ENCODE results near the gene NCKAP5. TPM values are rescaled to one million over a fixed set of nuclear protein-coding genes. Genes with fewer than 3 reads are reported as not detected.

The NCKAP5 gene
- total and polyA plus RNA-seq, 7 experiments from 2014 or later = 0.12 TPM; not detected in 6

GRCh38 chr2:133518700-133519344, 49.4 kb downstream of the NCKAP5 start:
- no peaks in the 10 kb centered on the region for H3K36me3 Mint-ChIP-seq
- Histone ChIP-seq H3K4me3 (ENCODE audit: low read length) (no peak overlapping the region), H3K27me3 (ENCODE audit: control insufficient read depth in 2 of 2, insufficient read depth in 2 of 2, low read length in 2 of 2) (no peaks in the 10 kb centered on the region), H3K4me1 (ENCODE audit: control insufficient read depth in 2 of 2, insufficient read depth in 2 of 2, low read length in 2 of 2) (no peaks in the 10 kb centered on the region), H3K36me3 (ENCODE audit: control insufficient read depth in 2 of 3, insufficient read depth in 3 of 3, low read length in 3 of 3) (no peaks in the 10 kb centered on the region), H3K9me3 (ENCODE audit: control insufficient read depth in 2 of 3, low read length in 3 of 3) (no peaks in the 10 kb centered on the region), H3K27ac (ENCODE audit: low read depth, low read length) (no peak overlapping the region)
- no peak overlapping the region for H3K4me3 Mint-ChIP-seq
- H3K27ac Mint-ChIP-seq = no peak overlapping the region
- H3K4me1 Mint-ChIP-seq = no peaks in the 10 kb centered on the region
- no peaks in the 10 kb centered on the region for H3K27me3 Mint-ChIP-seq
- peaks cover 0 to 4% (median 0%) of the 10 kb centered on the region in 11 donors for H3K9me3 Mint-ChIP-seq
- DNase-seq (no peak), ATAC-seq (no peak)
- intact Hi-C loops (cut with micrococcal nuclease) = no loop called here
- ChIA-PET POLR2A (no interaction called here), CTCF (no interaction called here)

DNA sequence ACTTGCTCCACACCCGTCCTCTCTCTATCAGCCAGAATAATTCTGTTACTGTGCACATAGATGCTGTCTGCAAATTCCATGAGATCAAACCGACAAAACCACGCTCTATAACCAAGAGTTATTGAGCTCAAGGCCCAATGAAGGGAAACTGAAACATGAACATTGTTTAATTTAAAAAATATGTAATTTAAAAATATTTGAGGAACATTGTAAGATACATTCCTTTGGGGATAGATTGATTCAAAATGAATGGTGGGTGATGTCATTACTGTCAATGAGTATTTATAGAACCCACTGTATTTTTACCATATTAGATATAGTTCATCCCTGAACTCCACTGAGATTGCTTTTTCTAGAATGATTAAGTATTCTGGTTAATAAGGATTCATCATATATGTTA, 50.4 kb downstream of the NCKAP5 start:
- no peak for DNase-seq
- peaks cover 0 to 3% (median 0%) of the 10 kb centered on the region in 11 donors for H3K9me3 Mint-ChIP-seq
- H3K36me3 Mint-ChIP-seq = no peaks in the 10 kb centered on the region
- no peak for ATAC-seq
- POLR2A ChIA-PET = no interaction called here
- Histone ChIP-seq H3K4me3 (ENCODE audit: low read length) (no peak overlapping the region), H3K4me1 (ENCODE audit: control insufficient read depth in 2 of 2, insufficient read depth in 2 of 2, low read length in 2 of 2) (no peaks in the 10 kb centered on the region), H3K9me3 (ENCODE audit: control insufficient read depth in 2 of 3, low read length in 3 of 3) (no peaks in the 10 kb centered on the region), H3K27ac (ENCODE audit: low read depth, low read length) (no peak overlapping the region), H3K36me3 (ENCODE audit: control insufficient read depth in 2 of 3, insufficient read depth in 3 of 3, low read length in 3 of 3) (no peaks in the 10 kb centered on the region), H3K27me3 (ENCODE audit: control insufficient read depth in 2 of 2, insufficient read depth in 2 of 2, low read length in 2 of 2) (no peaks in the 10 kb centered on the region)
- CTCF ChIA-PET = no interaction called here
- H3K27me3 Mint-ChIP-seq = no peaks in the 10 kb centered on the region
- intact Hi-C loops (cut with micrococcal nuclease) = no loop called here
- no peak overlapping the region for H3K27ac Mint-ChIP-seq
- H3K4me1 Mint-ChIP-seq = no peaks in the 10 kb centered on the region
- H3K4me3 Mint-ChIP-seq = no peak overlapping the region

GRCh38 chr2:133516405-133517026, 51.7 kb downstream of the NCKAP5 start:
- intact Hi-C loops (cut with micrococcal nuclease) = no loop called here
- Mint-ChIP-seq H3K9me3 (peaks cover 0 to 5% (median 0%) of the 10 kb centered on the region in 11 donors), H3K4me1 (no peaks in the 10 kb centered on the region)

GRCh38 chr2:133515271-133515670, 53.0 kb downstream of the NCKAP5 start:
- DNase-seq = no peak
- Histone ChIP-seq H3K36me3 (ENCODE audit: control insufficient read depth in 2 of 3, insufficient read depth in 3 of 3, low read length in 3 of 3) (no peaks in the 10 kb centered on the region), H3K27ac (ENCODE audit: low read depth, low read length) (no peak overlapping the region), H3K9me3 (ENCODE audit: control insufficient read depth in 2 of 3, low read length in 3 of 3) (no peaks in the 10 kb centered on the region), H3K4me1 (ENCODE audit: control insufficient read depth in 2 of 2, insufficient read depth in 2 of 2, low read length in 2 of 2) (no peaks in the 10 kb centered on the region), H3K27me3 (ENCODE audit: control insufficient read depth in 2 of 2, insufficient read depth in 2 of 2, low read length in 2 of 2) (no peaks in the 10 kb centered on the region), H3K4me3 (ENCODE audit: low read length) (no peak overlapping the region)
- ChIA-PET CTCF (no interaction called here), POLR2A (no interaction called here)
- Mint-ChIP-seq H3K4me3 (no peak overlapping the region), H3K9me3 (peaks cover 0 to 5% (median 0%) of the 10 kb centered on the region in 11 donors), H3K4me1 (peaks cover 0 to 1% (median 0%) of the 10 kb centered on the region in 7 donors), H3K27me3 (no peaks in the 10 kb centered on the region), H3K27ac (no peak overlapping the region), H3K36me3 (no peaks in the 10 kb centered on the region)
- intact Hi-C loops (cut with micrococcal nuclease) = no loop called here
- no peak for ATAC-seq

More at GRCh38 chr2:133516405-133517026, 51.7 kb downstream of the NCKAP5 start:
- Mint-ChIP-seq H3K27ac (no peak overlapping the region), H3K36me3 (no peaks in the 10 kb centered on the region), H3K27me3 (no peaks in the 10 kb centered on the region), H3K4me3 (no peak overlapping the region)
- no peaks in the 10 kb centered on the region for H3K27me3 ChIP-seq (ENCODE audit: control insufficient read depth in 2 of 2, insufficient read depth in 2 of 2, low read length in 2 of 2)
- no peaks in the 10 kb centered on the region for H3K9me3 ChIP-seq (ENCODE audit: control insufficient read depth in 2 of 3, low read length in 3 of 3)
- POLR2A ChIA-PET = no interaction called here
- no peaks in the 10 kb centered on the region for H3K4me1 ChIP-seq (ENCODE audit: control insufficient read depth in 2 of 2, insufficient read depth in 2 of 2, low read length in 2 of 2)
- H3K4me3 ChIP-seq (ENCODE audit: low read length) = no peak overlapping the region
- H3K36me3 ChIP-seq (ENCODE audit: control insufficient read depth in 2 of 3, insufficient read depth in 3 of 3, low read length in 3 of 3) = no peaks in the 10 kb centered on the region
- DNase-seq (no peak), ATAC-seq (no peak)
- CTCF ChIA-PET = no interaction called here
- H3K27ac ChIP-seq (ENCODE audit: low read depth, low read length) = no peak overlapping the region

- no peak overlapping the region for H3K27ac Mint-ChIP-seq
- Histone ChIP-seq H3K27ac (ENCODE audit: low read depth, low read length) (no peak overlapping the region), H3K9me3 (ENCODE audit: control insufficient read depth in 2 of 3, low read length in 3 of 3) (no peaks in the 10 kb centered on the region), H3K4me1 (ENCODE audit: control insufficient read depth in 2 of 2, insufficient read depth in 2 of 2, low read length in 2 of 2) (no peaks in the 10 kb centered on the region), H3K36me3 (ENCODE audit: control insufficient read depth in 2 of 3, insufficient read depth in 3 of 3, low read length in 3 of 3) (no peaks in the 10 kb centered on the region), H3K27me3 (ENCODE audit: control insufficient read depth in 2 of 2, insufficient read depth in 2 of 2, low read length in 2 of 2) (no peaks in the 10 kb centered on the region), H3K4me3 (ENCODE audit: low read length) (no peak overlapping the region)
- intact Hi-C loops (cut with micrococcal nuclease) = no loop called here
- H3K36me3 Mint-ChIP-seq = no peaks in the 10 kb centered on the region
- POLR2A ChIA-PET = no interaction called here
- DNase-seq = no peak
- H3K4me3 Mint-ChIP-seq = no peak overlapping the region
- peaks cover 0 to 1% (median 0%) of the 10 kb centered on the region in 7 donors for H3K4me1 Mint-ChIP-seq
- CTCF ChIA-PET = interaction anchor here (0.7 kb wide), 1 partner anchor 24 kb away, joined by 3 read pairs; no protein-coding TSS in a partner anchor
- no peaks in the 10 kb centered on the region for H3K27me3 Mint-ChIP-seq
- no peak for ATAC-seq
- H3K9me3 Mint-ChIP-seq = peaks cover 0 to 5% (median 0%) of the 10 kb centered on the region in 11 donors
Measured at GRCh38 chr2:133513893-133514292, 54.4 kb downstream of the NCKAP5 start.

DNA sequence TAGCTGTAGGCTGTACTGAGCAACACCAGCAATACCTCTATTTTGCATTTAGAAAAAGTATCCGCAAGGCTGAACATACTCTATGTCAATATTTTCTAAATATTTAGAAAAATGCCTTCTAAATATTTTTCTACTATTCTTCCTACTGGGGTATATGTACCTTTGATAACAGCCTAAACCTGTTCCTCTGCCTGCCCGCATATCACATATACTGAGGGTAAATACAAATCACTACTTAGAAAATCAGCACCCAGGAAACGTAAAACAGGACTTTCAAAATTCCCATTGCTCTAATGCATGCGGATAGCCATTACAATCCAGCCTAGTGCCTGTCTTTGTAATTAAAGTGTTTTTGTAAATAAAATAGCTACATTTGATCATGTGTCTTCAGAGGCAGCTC, 56.1 kb downstream of the NCKAP5 start:
- POLR2A ChIA-PET = no interaction called here
- Histone ChIP-seq H3K9me3 (ENCODE audit: control insufficient read depth in 2 of 3, low read length in 3 of 3) (no peaks in the 10 kb centered on the region), H3K4me3 (ENCODE audit: low read length) (no peak overlapping the region), H3K27me3 (ENCODE audit: control insufficient read depth in 2 of 2, insufficient read depth in 2 of 2, low read length in 2 of 2) (no peaks in the 10 kb centered on the region), H3K36me3 (ENCODE audit: control insufficient read depth in 2 of 3, insufficient read depth in 3 of 3, low read length in 3 of 3) (no peaks in the 10 kb centered on the region), H3K27ac (ENCODE audit: low read depth, low read length) (no peak overlapping the region), H3K4me1 (ENCODE audit: control insufficient read depth in 2 of 2, insufficient read depth in 2 of 2, low read length in 2 of 2) (no peaks in the 10 kb centered on the region)
- Mint-ChIP-seq H3K4me1 (peaks cover 0 to 1% (median 0%) of the 10 kb centered on the region in 7 donors), H3K27me3 (peaks cover 0 to 6% (median 0%) of the 10 kb centered on the region in 5 donors), H3K9me3 (peaks cover 0 to 5% (median 0%) of the 10 kb centered on the region in 11 donors), H3K27ac (no peak overlapping the region), H3K36me3 (no peaks in the 10 kb centered on the region), H3K4me3 (no peak overlapping the region)
- DNase-seq = no peak
- intact Hi-C loops (cut with micrococcal nuclease) = no loop called here
- CTCF ChIA-PET = no interaction called here
- no peak for ATAC-seq

- Histone ChIP-seq H3K4me1 (ENCODE audit: control insufficient read depth in 2 of 2, insufficient read depth in 2 of 2, low read length in 2 of 2) (no peaks in the 10 kb centered on the region), H3K36me3 (ENCODE audit: control insufficient read depth in 2 of 3, insufficient read depth in 3 of 3, low read length in 3 of 3) (no peaks in the 10 kb centered on the region), H3K9me3 (ENCODE audit: control insufficient read depth in 2 of 3, low read length in 3 of 3) (no peaks in the 10 kb centered on the region), H3K4me3 (ENCODE audit: low read length) (no peak overlapping the region), H3K27ac (ENCODE audit: low read depth, low read length) (no peak overlapping the region), H3K27me3 (ENCODE audit: control insufficient read depth in 2 of 2, insufficient read depth in 2 of 2, low read length in 2 of 2) (no peaks in the 10 kb centered on the region)
- intact Hi-C loops (cut with micrococcal nuclease) = no loop called here
- peaks cover 0 to 1% (median 0%) of the 10 kb centered on the region in 7 donors for H3K4me1 Mint-ChIP-seq
- ChIA-PET POLR2A (no interaction called here), CTCF (no interaction called here)
- H3K4me3 Mint-ChIP-seq = no peak overlapping the region
- DNase-seq = no peak
- H3K27me3 Mint-ChIP-seq = peaks cover 0 to 6% (median 0%) of the 10 kb centered on the region in 5 donors
- no peak for ATAC-seq
- peaks cover 0 to 9% (median 0%) of the 10 kb centered on the region in 11 donors for H3K9me3 Mint-ChIP-seq
- H3K27ac Mint-ChIP-seq = no peak overlapping the region
- no peaks in the 10 kb centered on the region for H3K36me3 Mint-ChIP-seq
Measured at GRCh38 chr2:133511679-133512078, 56.6 kb downstream of the NCKAP5 start.

Data from naive thymus-derived CD4-positive, alpha-beta T cell (primary cell).